Lung (tissue), 12 donors: ENCODE data around the gene SEC11A. TPM values are rescaled to one million over a fixed set of nuclear protein-coding genes. Genes with fewer than 3 reads are reported as not detected.

ENCODE experiments used
- ATAC-seq: fragments of 200-7000 bp; cut with Tn5 transposase; one replicate; pipeline ENCODE4 v1.9.1; 2020; ENCODE audit warnings: moderate number of reproducible peaks; ENCODE audit not compliant: insufficient read depth, low FRiP score
- DNase-seq, 3 donors: peaks; one replicate each; pipeline ENCODE4 v3.0.0-alpha.2; 2013 to 2017
- H3K27ac ChIP-seq, 2 donors: one replicate each; pipeline ENCODE4 v1.5.1; 2013; ENCODE audit warnings: mild to moderate bottlenecking in 2 of 2, moderate library complexity in 2 of 2, control low read depth in 1 of 2, inconsistent platforms in 1 of 2, low read depth in 1 of 2, low read length in 1 of 2
- H3K27me3 ChIP-seq, 3 donors: one replicate each; pipeline ENCODE4 v1.5.1; 2013; ENCODE audit warnings: low read length in 2 of 3; ENCODE audit not compliant: control insufficient read depth in 3 of 3, insufficient read depth in 3 of 3
- H3K36me3 ChIP-seq, 4 donors: one replicate each; pipeline ENCODE4 v1.5.1; 2013; ENCODE audit warnings: low read length in 4 of 4, mild to moderate bottlenecking in 1 of 4, moderate library complexity in 1 of 4; ENCODE audit not compliant: control insufficient read depth in 4 of 4, insufficient read depth in 4 of 4
- H3K4me1 ChIP-seq, 5 donors: one replicate each; pipeline ENCODE4 v1.5.1; 2013; ENCODE audit warnings: low read length in 5 of 5, mild to moderate bottlenecking in 2 of 5, moderate library complexity in 1 of 5; ENCODE audit not compliant: control insufficient read depth in 5 of 5, insufficient read depth in 5 of 5
- H3K4me3 ChIP-seq: one replicate; pipeline ENCODE4 v1.5.1; 2013; ENCODE audit warnings: mild to moderate bottlenecking, control low read depth, moderate library complexity
- H3K9ac ChIP-seq, 2 donors: one replicate each; pipeline ENCODE4 v1.5.1; 2013; ENCODE audit warnings: low read length in 2 of 2, control low read depth in 1 of 2; ENCODE audit not compliant: insufficient read depth in 1 of 2
- H3K9me3 ChIP-seq, 4 donors: one replicate each; pipeline ENCODE4 v1.5.1; 2013; ENCODE audit warnings: low read length in 3 of 4, mild to moderate bottlenecking in 1 of 4, moderate library complexity in 1 of 4; ENCODE audit not compliant: control insufficient read depth in 4 of 4, insufficient read depth in 3 of 4
- CTCF ChIP-seq: IDR thresholded peaks from 2 replicates; pipeline ENCODE4 v1.5.1; 2012; ENCODE audit warnings: mild to moderate bottlenecking; ENCODE audit errors: control extremely low read depth, extremely low read depth
- WGBS, 2 donors: extraction: QIAGEN DNeasy Blood & Tissue Kit; methylation state at CpG; one replicate each; pipeline ENCODE4 v1.1.7; 2013; 5-methylcytosine and 5-hydroxymethylcytosine counted together
- polyA plus RNA-seq, 2 donors: library from polyadenylated mRNA; stranded (reverse); fragments of 200-250 nt; gene quantifications; one replicate each; pipeline ENCODE4 v1.2.1, GENCODE V29; 2013
- total RNA-seq, 2 donors: library from RNA; depleted of rRNA in 1 of 2; stranded (reverse); fragments of >200 nt in 1 of 2; gene quantifications; one replicate each; pipeline ENCODE4 v1.2.1, GENCODE V29; 2014 to 2021
- donor health status: control.
- donor health status: control.
- donor health status: Bipolar disorder and iron deficiency.
- donor health status: healthy.
- donor health status: DM: yes; HTN: yes; CAD: no.

The SEC11A gene
- total and polyA plus RNA-seq, 4 donors, result 119 to 170 (median 143) TPM

GRCh38 chr15:84685304-84685703 lies 30.6 kb downstream of the SEC11A start:
- no peak overlapping the region for H3K27ac ChIP-seq
- 72 to 79% methylated on average over 5 of the region's 5 CpGs for WGBS, 2 donors
- no peak for TF ChIP-seq CTCF
- H3K27me3 ChIP-seq, result no peaks in the 10 kb centered on the region
- H3K36me3 ChIP-seq, result peaks cover 2 to 17% (median 14%) of the 10 kb centered on the region in 4 donors
- peaks cover 0 to 4% (median 0%) of the 10 kb centered on the region in 5 donors for H3K4me1 ChIP-seq
- no peak overlapping the region for H3K9ac ChIP-seq
- no peaks in the 10 kb centered on the region for H3K9me3 ChIP-seq
- DNase-seq (no peak), ATAC-seq (no peak)
- no peak overlapping the region for H3K4me3 ChIP-seq

- no peak for TF ChIP-seq CTCF
Observed at GRCh38 chr15:84684092-84684491, 31.8 kb downstream of the SEC11A start.

GRCh38 chr15:84681831-84682230 lies 34.1 kb downstream of the SEC11A start:
- 68 to 72% methylated on average over 3 of the region's 3 CpGs for WGBS, 2 donors
- Histone ChIP-seq H3K36me3 (peaks cover 0 to 28% (median 8%) of the 10 kb centered on the region in 4 donors), H3K27ac (no peak overlapping the region), H3K9ac (no peak overlapping the region), H3K4me3 (no peak overlapping the region), H3K9me3 (no peaks in the 10 kb centered on the region), H3K4me1 (peaks cover 0 to 4% (median 0%) of the 10 kb centered on the region in 5 donors), H3K27me3 (no peaks in the 10 kb centered on the region)
- DNase-seq, result no peak
- no peak for TF ChIP-seq CTCF
- no peak for ATAC-seq

More at GRCh38 chr15:84684092-84684491, 31.8 kb downstream of the SEC11A start:
- ATAC-seq (no peak), DNase-seq (no peak)
- Histone ChIP-seq H3K9me3 (no peaks in the 10 kb centered on the region), H3K27ac (no peak overlapping the region), H3K4me3 (no peak overlapping the region), H3K4me1 (peaks cover 0 to 4% (median 0%) of the 10 kb centered on the region in 5 donors), H3K36me3 (peaks cover 0 to 21% (median 9%) of the 10 kb centered on the region in 4 donors), H3K27me3 (no peaks in the 10 kb centered on the region), H3K9ac (no peak overlapping the region)
- WGBS, 2 donors, result 87 to 100% methylated on average over 1 of the region's 1 CpG

GRCh38 chr15:84671211-84671610 lies 44.7 kb downstream of the SEC11A start:
- no peaks in the 10 kb centered on the region for H3K27me3 ChIP-seq
- ATAC-seq (no peak), DNase-seq (no peak)
- no peak overlapping the region for H3K27ac ChIP-seq
- TF ChIP-seq CTCF, result no peak
- no peak overlapping the region for H3K4me3 ChIP-seq
- no peak overlapping the region for H3K9ac ChIP-seq
- no peaks in the 10 kb centered on the region for H3K9me3 ChIP-seq
- H3K36me3 ChIP-seq, result peaks cover 7 to 36% (median 20%) of the 10 kb centered on the region in 4 donors
- H3K4me1 ChIP-seq, result peaks cover 0 to 4% (median 0%) of the 10 kb centered on the region in 5 donors
